Measurements from ENCODE around the gene HTR6.

GRCh38 chr1:19647643-19648042, 17.0 kb upstream of the HTR6 start:
- TF ChIP-seq CTCF (IDR thresholded peaks at IDR 0.05), result no peak
- TF ChIP-seq POLR2A (IDR thresholded peaks at IDR 0.05), result no peak
- no peak for TF ChIP-seq POLR2AphosphoS5 (IDR thresholded peaks at IDR 0.05)
- TF ChIP-seq EP300 (IDR thresholded peaks at IDR 0.05), result no peak

Measured in suprapubic skin (tissue), 4 donors.